ENCODE data around the gene AKR7A3.

DNA sequence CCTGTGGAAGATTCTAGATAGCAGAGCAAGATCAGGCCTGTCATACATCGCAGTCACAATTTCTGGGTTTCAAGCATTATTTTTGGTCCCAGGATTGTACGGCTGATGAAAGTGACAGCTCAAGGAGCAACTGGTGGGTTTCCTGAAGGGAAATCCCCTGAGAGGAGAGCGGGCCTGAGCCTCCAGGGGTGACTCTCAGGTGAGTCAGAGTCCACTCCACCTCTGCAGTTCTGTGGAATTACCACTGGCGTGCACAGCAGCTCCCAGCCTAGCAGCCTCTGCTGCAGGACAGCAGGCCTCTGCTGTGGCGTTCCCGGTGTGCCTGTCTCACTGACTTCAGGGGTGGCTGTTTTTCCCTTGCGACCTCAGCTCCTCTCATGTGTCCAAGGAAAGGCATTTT, 48.0 kb upstream of the AKR7A3 start:
- no peak for TF ChIP-seq POLR2A (IDR thresholded peaks at IDR 0.05)
- TF ChIP-seq, protein P1, sequence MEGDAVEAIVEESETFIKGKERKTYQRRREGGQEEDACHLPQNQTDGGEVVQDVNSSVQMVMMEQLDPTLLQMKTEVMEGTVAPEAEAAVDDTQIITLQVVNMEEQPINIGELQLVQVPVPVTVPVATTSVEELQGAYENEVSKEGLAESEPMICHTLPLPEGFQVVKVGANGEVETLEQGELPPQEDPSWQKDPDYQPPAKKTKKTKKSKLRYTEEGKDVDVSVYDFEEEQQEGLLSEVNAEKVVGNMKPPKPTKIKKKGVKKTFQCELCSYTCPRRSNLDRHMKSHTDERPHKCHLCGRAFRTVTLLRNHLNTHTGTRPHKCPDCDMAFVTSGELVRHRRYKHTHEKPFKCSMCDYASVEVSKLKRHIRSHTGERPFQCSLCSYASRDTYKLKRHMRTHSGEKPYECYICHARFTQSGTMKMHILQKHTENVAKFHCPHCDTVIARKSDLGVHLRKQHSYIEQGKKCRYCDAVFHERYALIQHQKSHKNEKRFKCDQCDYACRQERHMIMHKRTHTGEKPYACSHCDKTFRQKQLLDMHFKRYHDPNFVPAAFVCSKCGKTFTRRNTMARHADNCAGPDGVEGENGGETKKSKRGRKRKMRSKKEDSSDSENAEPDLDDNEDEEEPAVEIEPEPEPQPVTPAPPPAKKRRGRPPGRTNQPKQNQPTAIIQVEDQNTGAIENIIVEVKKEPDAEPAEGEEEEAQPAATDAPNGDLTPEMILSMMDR (IDR thresholded peaks at IDR 0.05), result no peak
